Karpas-422 (cell line): ENCODE data around the gene CCDC184. TPM values are rescaled to one million over a fixed set of nuclear protein-coding genes. Genes with fewer than 3 reads are reported as not detected.

Experiments
- DNase-seq: peaks from one replicate; pipeline ENCODE4 v3.0.0-alpha.2; 2015
- H2AFZ ChIP-seq: fragments of 200-600 bp; sonication (generic); 2 replicates; pipeline ENCODE4 v1.6.1; 2014; ENCODE audit warnings: antibody characterized with exemption, low read length, mixed read lengths
- H3K27ac ChIP-seq: fragments of 200-600 bp; sonication (generic); 2 replicates; pipeline ENCODE4 v1.5.1; 2014; ENCODE audit warnings: mild to moderate bottlenecking, low read length, moderate library complexity
- H3K27me3 ChIP-seq: fragments of 200-600 bp; sonication (generic); 2 replicates; pipeline ENCODE4 v1.6.1; 2014; ENCODE audit warnings: low read length, mixed read lengths
- H3K36me3 ChIP-seq: fragments of 200-600 bp; sonication (generic); 2 replicates; pipeline ENCODE4 v1.6.1; 2014; ENCODE audit warnings: low read length, mixed read lengths; ENCODE audit not compliant: insufficient read depth
- H3K4me1 ChIP-seq: fragments of 200-600 bp; sonication (generic); 2 replicates; pipeline ENCODE4 v1.6.1; 2014; ENCODE audit warnings: mild to moderate bottlenecking, low read length, mixed read lengths
- H3K4me2 ChIP-seq: fragments of 200-600 bp; sonication (generic); 2 replicates; pipeline ENCODE4 v1.6.1; 2014; ENCODE audit warnings: low read length, low read depth, mild to moderate bottlenecking; ENCODE audit not compliant: poor library complexity, severe bottlenecking
- H3K4me3 ChIP-seq: fragments of 200-600 bp; sonication (generic); 2 replicates; pipeline ENCODE4 v1.5.1; 2014; ENCODE audit warnings: mild to moderate bottlenecking, antibody characterized with exemption, low read length, mixed read lengths
- H3K79me2 ChIP-seq: fragments of 200-600 bp; sonication (generic); 2 replicates; pipeline ENCODE4 v1.6.1; 2014; ENCODE audit warnings: mild to moderate bottlenecking, low read length, mixed read lengths
- H3K9ac ChIP-seq: fragments of 200-600 bp; sonication (generic); 2 replicates; pipeline ENCODE4 v1.6.0; 2014; ENCODE audit warnings: low read length
- H3K9me2 ChIP-seq: fragments of 200-600 bp; sonication (generic), shearing (Covaris generic); replicated peaks from 2 replicates; pipeline ENCODE4 v1.6.0; 2014; ENCODE audit warnings: mild to moderate bottlenecking, low read length, moderate library complexity; ENCODE audit not compliant: insufficient read depth
- H3K9me3 ChIP-seq: fragments of 300-700, 200-600 bp; sonication (generic); 2 replicates; pipeline ENCODE4 v1.6.1; 2014; ENCODE audit warnings: low read length, mixed read lengths
- H4K20me1 ChIP-seq: fragments of 200-600 bp; sonication (generic); 2 replicates; pipeline ENCODE4 v1.6.1; 2014; ENCODE audit warnings: mild to moderate bottlenecking, antibody characterized with exemption, low read length, low read depth; ENCODE audit not compliant: insufficient read depth
- total RNA-seq: library from RNA; depleted of rRNA; stranded (reverse); fragments of >200 nt; shearing (Covaris generic); gene quantifications from 2 replicates; pipeline ENCODE4 v1.2.3, GENCODE V29; 2014; ENCODE audit warnings: low replicate concordance

CCDC184 gene
- total RNA-seq, 1 experiment from 2014 or later = 1.2 TPM

GRCh38 chr12:48192861-48193260 lies 9.4 kb downstream of the CCDC184 start:
- DNase-seq = peak; percentile 10
- Histone ChIP-seq H3K4me3 (no peak overlapping the region), H3K79me2 (no peaks in the 10 kb centered on the region)

GRCh38 chr12:48193623-48194022 lies 10.2 kb downstream of the CCDC184 start:
- H3K9ac ChIP-seq = no peak overlapping the region
- H3K4me1 ChIP-seq = peaks cover 21% of the 10 kb centered on the region
- no peaks in the 10 kb centered on the region for H4K20me1 ChIP-seq
- H3K27ac ChIP-seq = no peak overlapping the region
- no peaks in the 10 kb centered on the region for H3K79me2 ChIP-seq
- H3K4me3 ChIP-seq = no peak overlapping the region
- H3K4me2 ChIP-seq = no peak overlapping the region
- DNase-seq = no peak
- H3K36me3 ChIP-seq = no peaks in the 10 kb centered on the region
- H3K27me3 ChIP-seq = no peaks in the 10 kb centered on the region
- H3K9me3 ChIP-seq = no peaks in the 10 kb centered on the region
- no peaks in the 10 kb centered on the region for H3K9me2 ChIP-seq
- H2AFZ ChIP-seq = no peak overlapping the region

More at GRCh38 chr12:48192861-48193260, 9.4 kb downstream of the CCDC184 start:
- H3K36me3 ChIP-seq = no peaks in the 10 kb centered on the region
- no peak overlapping the region for H3K27ac ChIP-seq
- H3K27me3 ChIP-seq = no peaks in the 10 kb centered on the region
- no peaks in the 10 kb centered on the region for H3K9me2 ChIP-seq
- H4K20me1 ChIP-seq = no peaks in the 10 kb centered on the region
- H3K9ac ChIP-seq = no peak overlapping the region
- H3K4me2 ChIP-seq = no peak overlapping the region
- no peak overlapping the region for H2AFZ ChIP-seq
- H3K4me1 ChIP-seq = peaks cover 13% of the 10 kb centered on the region
- no peaks in the 10 kb centered on the region for H3K9me3 ChIP-seq

- no peak overlapping the region for H3K9ac ChIP-seq
- H3K4me1 ChIP-seq = peaks cover 20% of the 10 kb centered on the region
- no peak overlapping the region for H3K4me3 ChIP-seq
- no peaks in the 10 kb centered on the region for H3K9me2 ChIP-seq
- no peaks in the 10 kb centered on the region for H4K20me1 ChIP-seq
- no peaks in the 10 kb centered on the region for H3K36me3 ChIP-seq
- no peak overlapping the region for H3K27ac ChIP-seq
- H2AFZ ChIP-seq = no peak overlapping the region
- H3K27me3 ChIP-seq = no peaks in the 10 kb centered on the region
- no peak overlapping the region for H3K4me2 ChIP-seq
- H3K9me3 ChIP-seq = no peaks in the 10 kb centered on the region
- no peak for DNase-seq
- no peaks in the 10 kb centered on the region for H3K79me2 ChIP-seq
Measured at GRCh38 chr12:48194799-48195201, 11.4 kb downstream of the CCDC184 start.

- no peaks in the 10 kb centered on the region for H3K79me2 ChIP-seq
- no peaks in the 10 kb centered on the region for H3K36me3 ChIP-seq
- peak; percentile 72 for DNase-seq
- no peaks in the 10 kb centered on the region for H3K9me3 ChIP-seq
- H3K27ac ChIP-seq = no peak overlapping the region
- H3K4me2 ChIP-seq = peak overlapping the region; percentile 82
- H4K20me1 ChIP-seq = no peaks in the 10 kb centered on the region
- no peaks in the 10 kb centered on the region for H3K27me3 ChIP-seq
- H2AFZ ChIP-seq = peak overlapping the region; percentile 90
- peak overlapping the region; percentile 60 for H3K9ac ChIP-seq
- H3K9me2 ChIP-seq = no peaks in the 10 kb centered on the region
- peaks cover 20% of the 10 kb centered on the region for H3K4me1 ChIP-seq
- peak overlapping the region; percentile 69 for H3K4me3 ChIP-seq
Measured at GRCh38 chr12:48197549-48197970, 14.1 kb downstream of the CCDC184 start.

GRCh38 chr12:48197971-48198671 lies 14.7 kb downstream of the CCDC184 start:
- Histone ChIP-seq H3K9ac (peak overlapping the region; percentile 76), H3K4me3 (peak overlapping the region; percentile 69), H3K9me3 (no peaks in the 10 kb centered on the region)

GRCh38 chr12:48198672-48198971 lies 15.2 kb downstream of the CCDC184 start:
- H3K79me2 ChIP-seq = no peaks in the 10 kb centered on the region
- DNase-seq = no peak
- H3K9ac ChIP-seq = peak overlapping the region; percentile 76
- no peaks in the 10 kb centered on the region for H3K36me3 ChIP-seq
- H3K9me2 ChIP-seq = no peaks in the 10 kb centered on the region
- no peaks in the 10 kb centered on the region for H4K20me1 ChIP-seq
- no peak overlapping the region for H3K27ac ChIP-seq
- H3K4me2 ChIP-seq = peak overlapping the region; percentile 82
- peak overlapping the region; percentile 99 for H2AFZ ChIP-seq
- no peaks in the 10 kb centered on the region for H3K9me3 ChIP-seq
- no peaks in the 10 kb centered on the region for H3K27me3 ChIP-seq
- H3K4me1 ChIP-seq = peaks cover 20% of the 10 kb centered on the region
- peak overlapping the region; percentile 69 for H3K4me3 ChIP-seq

More at GRCh38 chr12:48197971-48198671, 14.7 kb downstream of the CCDC184 start:
- no peaks in the 10 kb centered on the region for H3K79me2 ChIP-seq
- no peaks in the 10 kb centered on the region for H3K9me2 ChIP-seq
- peak overlapping the region; percentile 82 for H3K4me2 ChIP-seq
- H3K27ac ChIP-seq = no peak overlapping the region
- no peaks in the 10 kb centered on the region for H3K27me3 ChIP-seq
- no peaks in the 10 kb centered on the region for H4K20me1 ChIP-seq
- peaks cover 20% of the 10 kb centered on the region for H3K4me1 ChIP-seq
- H3K36me3 ChIP-seq = no peaks in the 10 kb centered on the region
- DNase-seq = peak; percentile 95
- H2AFZ ChIP-seq = peak overlapping the region; percentile 99

GRCh38 chr12:48198985-48199384 lies 15.5 kb downstream of the CCDC184 start:
- peak overlapping the region; percentile 69 for H3K4me3 ChIP-seq
- no peaks in the 10 kb centered on the region for H3K36me3 ChIP-seq
- no peaks in the 10 kb centered on the region for H3K79me2 ChIP-seq
- no peaks in the 10 kb centered on the region for H3K9me3 ChIP-seq
- H3K27ac ChIP-seq = no peak overlapping the region
- H3K4me2 ChIP-seq = peak overlapping the region; percentile 82
- H3K27me3 ChIP-seq = no peaks in the 10 kb centered on the region
- H3K9me2 ChIP-seq = no peaks in the 10 kb centered on the region
- no peak for DNase-seq
- H3K9ac ChIP-seq = no peak overlapping the region
- H4K20me1 ChIP-seq = no peaks in the 10 kb centered on the region
- no peak overlapping the region for H2AFZ ChIP-seq
- peaks cover 20% of the 10 kb centered on the region for H3K4me1 ChIP-seq

GRCh38 chr12:48199774-48200221 lies 16.4 kb downstream of the CCDC184 start:
- H3K4me3 ChIP-seq = no peak overlapping the region
- H3K36me3 ChIP-seq = no peaks in the 10 kb centered on the region
- H3K9me3 ChIP-seq = no peaks in the 10 kb centered on the region
- H2AFZ ChIP-seq = no peak overlapping the region
- H3K9me2 ChIP-seq = no peaks in the 10 kb centered on the region
- H4K20me1 ChIP-seq = no peaks in the 10 kb centered on the region
- H3K9ac ChIP-seq = no peak overlapping the region
- H3K27ac ChIP-seq = no peak overlapping the region
- H3K4me2 ChIP-seq = no peak overlapping the region
- no peak for DNase-seq
- H3K79me2 ChIP-seq = no peaks in the 10 kb centered on the region
- peaks cover 20% of the 10 kb centered on the region for H3K4me1 ChIP-seq
- no peaks in the 10 kb centered on the region for H3K27me3 ChIP-seq
